GM23338 (cell line): ENCODE data around the gene GNAI2. TPM values are rescaled to one million over a fixed set of nuclear protein-coding genes. Genes with fewer than 3 reads are reported as not detected.

Source experiments
- ATAC-seq: fragments of 200-7000 bp; cut with Tn5 transposase; 3 replicates; pipeline ENCODE4 v1.9.1; 2020
- DNase-seq: peaks from one replicate; pipeline ENCODE4 v3.0.0-alpha.2; 2015; ENCODE audit warnings: low spot score
- H2AFZ ChIP-seq: fragments of 200-600 bp; sonication (generic); 2 replicates; pipeline ENCODE4 v1.8.0; 2016; ENCODE audit warnings: antibody characterized with exemption, mild to moderate bottlenecking, moderate library complexity
- H3F3A ChIP-seq: fragments of 200-600 bp; sonication (generic); replicated peaks from 2 replicates; pipeline ENCODE4 v1.8.0; 2017; ENCODE audit warnings: antibody characterized with exemption, mixed run types, low read depth
- H3K27ac ChIP-seq: fragments of 200-600 bp; sonication (generic); 2 replicates; pipeline ENCODE4 v1.6.1; 2016; ENCODE audit warnings: low read depth
- H3K27me3 ChIP-seq: fragments of 200-600 bp; sonication (generic); 2 replicates; pipeline ENCODE4 v1.8.0; 2016; ENCODE audit warnings: mild to moderate bottlenecking, mixed run types, moderate library complexity; ENCODE audit not compliant: insufficient read depth
- H3K36me3 ChIP-seq: fragments of 200-600 bp; sonication (generic); 2 replicates; pipeline ENCODE4 v1.8.0; 2016; ENCODE audit warnings: mild to moderate bottlenecking; ENCODE audit not compliant: insufficient read depth
- H3K4me1 ChIP-seq: fragments of 200-600 bp; sonication (generic); 2 replicates; pipeline ENCODE4 v1.8.0; 2016; ENCODE audit warnings: mild to moderate bottlenecking, moderate library complexity; ENCODE audit not compliant: insufficient read depth
- H3K4me2 ChIP-seq: fragments of 200-600 bp; sonication (generic); 2 replicates; pipeline ENCODE4 v1.7.1; 2017; ENCODE audit warnings: mixed run types
- H3K4me3 ChIP-seq: fragments of 200-600 bp; sonication (generic); 2 replicates; pipeline ENCODE4 v1.6.1; 2016; ENCODE audit warnings: mixed run types
- H3K79me2 ChIP-seq: fragments of 200-600 bp; sonication (generic); replicated peaks from 2 replicates; pipeline ENCODE4 v1.8.0; 2017; ENCODE audit warnings: mild to moderate bottlenecking; ENCODE audit not compliant: insufficient read depth
- H3K9me2 ChIP-seq: fragments of 200-600 bp; sonication (generic); 2 replicates; pipeline ENCODE4 v1.8.0; 2017; ENCODE audit not compliant: insufficient read depth
- H4K20me1 ChIP-seq: fragments of 200-600 bp; sonication (generic); replicated peaks from 2 replicates; pipeline ENCODE4 v1.8.0; 2017; ENCODE audit warnings: mild to moderate bottlenecking; ENCODE audit not compliant: insufficient read depth
- H3K27ac Mint-ChIP-seq: 2 replicates; pipeline ENCODE4 v1.8.0; 2020; ENCODE audit warnings: inconsistent platforms, mild to moderate bottlenecking, moderate library complexity, mixed read lengths
- H3K27me3 Mint-ChIP-seq: 3 replicates; pipeline ENCODE4 v1.8.0; 2022; ENCODE audit warnings: low read depth, mild to moderate bottlenecking, moderate library complexity, mixed read lengths, inconsistent platforms; ENCODE audit not compliant: insufficient read depth, poor library complexity
- H3K36me3 Mint-ChIP-seq: 3 replicates; pipeline ENCODE4 v1.8.0; 2021; ENCODE audit warnings: low read depth, mild to moderate bottlenecking, inconsistent platforms, moderate library complexity, mixed read lengths
- H3K4me1 Mint-ChIP-seq: 3 replicates; pipeline ENCODE4 v1.8.0; 2020; ENCODE audit warnings: mild to moderate bottlenecking, inconsistent platforms, mixed read lengths
- H3K4me3 Mint-ChIP-seq: 3 replicates; pipeline ENCODE4 v1.8.0; 2021; ENCODE audit warnings: moderate library complexity, mild to moderate bottlenecking, inconsistent platforms, mixed read lengths
- H3K9me3 Mint-ChIP-seq: 3 replicates; pipeline ENCODE4 v1.8.0; 2020; ENCODE audit warnings: moderate library complexity, mild to moderate bottlenecking, inconsistent platforms, mixed read lengths
- EZH2 ChIP-seq: fragments of 200-600 bp; sonication (generic); IDR thresholded peaks from one replicate; pipeline ENCODE4 v1.8.0; 2017; ENCODE audit warnings: antibody characterized with exemption, mild to moderate bottlenecking, low read depth; ENCODE audit not compliant: unreplicated experiment
- EZH2phosphoT487 ChIP-seq: fragments of 200-600 bp; sonication (generic); IDR thresholded peaks from one replicate; pipeline ENCODE4 v1.8.1; 2018; ENCODE audit warnings: antibody characterized with exemption; ENCODE audit not compliant: unreplicated experiment
- JUNB ChIP-seq: IDR thresholded peaks from one replicate; pipeline ENCODE4 v1.6.1; 2016; ENCODE audit warnings: antibody characterized with exemption; ENCODE audit not compliant: unreplicated experiment
- ZNF114 ChIP-seq: fragments of 250-450 bp; sonication (Bioruptor Pico); IDR thresholded peaks from 2 replicates; pipeline ENCODE4 v1.5.0; 2020; ENCODE audit warnings: mild to moderate bottlenecking, moderate library complexity
- ZNF331 ChIP-seq: fragments of 250-450 bp; sonication (Bioruptor Pico); IDR thresholded peaks from 2 replicates; pipeline ENCODE4 v1.5.0; 2020; ENCODE audit warnings: low read depth, mild to moderate bottlenecking, moderate library complexity
- polyA plus RNA-seq: library from polyadenylated mRNA; unstranded; fragments of >200 nt; fragmentation: Nextera tagmentation; extraction: Ambion mirVana; gene quantifications from 2 replicates; pipeline ENCODE4 v1.2.1, GENCODE V29; 2016
- total RNA-seq: library from RNA; depleted of rRNA; stranded (reverse); fragments of >200 nt; shearing (Covaris generic); gene quantifications from 2 replicates; pipeline ENCODE4 v1.2.3, GENCODE V29; 2014
- TF ChIP-seq, protein P1 (sequence below), 2 experiments: fragments of 200-600 bp in 1 of 2; sonication (generic) in 1 of 2; conservative IDR thresholded peaks; 2 replicates each; pipeline versions ENCODE4 v1.5.1 to v1.6.1; 2016 to 2017; ENCODE audit warnings: antibody characterized with exemption in 2 of 2, low read depth in 2 of 2, mild to moderate bottlenecking in 2 of 2, moderate library complexity in 1 of 2
- TF ChIP-seq, protein P2 (sequence below): fragments of 250-450 bp; sonication (Bioruptor Pico); IDR thresholded peaks from 2 replicates; pipeline ENCODE4 v1.5.0; 2020; ENCODE audit warnings: mild to moderate bottlenecking, moderate library complexity
- TF ChIP-seq, protein P3 (sequence below): IDR thresholded peaks from 2 replicates; pipeline ENCODE4 v1.6.1; 2016; ENCODE audit warnings: antibody characterized with exemption

The GNAI2 gene
- total and polyA plus RNA-seq, 2 experiments from 2014 or later, result 138 to 153 TPM

DNA sequence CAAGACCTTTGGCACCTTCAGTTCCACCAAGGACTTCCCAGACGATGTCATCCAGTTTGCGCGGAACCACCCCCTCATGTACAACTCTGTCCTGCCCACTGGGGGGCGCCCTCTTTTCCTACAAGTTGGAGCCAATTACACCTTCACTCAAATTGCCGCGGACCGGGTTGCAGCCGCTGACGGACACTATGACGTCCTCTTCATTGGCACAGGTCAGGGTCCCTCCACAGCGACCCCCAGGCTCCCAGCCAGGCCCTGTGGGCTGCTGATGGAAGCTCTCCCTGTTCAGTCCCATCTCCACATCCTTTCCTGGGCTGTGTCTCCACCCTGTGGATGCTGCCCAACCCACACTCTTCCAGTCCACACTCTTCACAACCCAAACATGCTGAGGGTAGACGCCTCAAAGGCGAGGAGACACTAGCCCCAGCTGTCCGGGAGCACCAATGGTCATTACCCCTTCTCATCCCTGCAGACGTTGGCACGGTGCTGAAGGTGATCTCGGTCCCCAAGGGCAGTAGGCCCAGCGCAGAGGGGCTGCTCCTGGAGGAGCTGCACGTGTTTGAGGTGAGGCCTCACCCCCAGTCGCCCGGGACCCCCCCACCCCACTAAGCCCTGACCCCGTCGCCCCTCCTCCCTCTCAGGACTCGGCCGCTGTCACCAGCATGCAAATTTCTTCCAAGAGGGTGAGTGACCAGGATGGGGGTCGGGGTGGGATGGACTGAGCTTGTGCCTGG lies 38.5 kb downstream of the GNAI2 start (continued):
- TF ChIP-seq, protein P1, sequence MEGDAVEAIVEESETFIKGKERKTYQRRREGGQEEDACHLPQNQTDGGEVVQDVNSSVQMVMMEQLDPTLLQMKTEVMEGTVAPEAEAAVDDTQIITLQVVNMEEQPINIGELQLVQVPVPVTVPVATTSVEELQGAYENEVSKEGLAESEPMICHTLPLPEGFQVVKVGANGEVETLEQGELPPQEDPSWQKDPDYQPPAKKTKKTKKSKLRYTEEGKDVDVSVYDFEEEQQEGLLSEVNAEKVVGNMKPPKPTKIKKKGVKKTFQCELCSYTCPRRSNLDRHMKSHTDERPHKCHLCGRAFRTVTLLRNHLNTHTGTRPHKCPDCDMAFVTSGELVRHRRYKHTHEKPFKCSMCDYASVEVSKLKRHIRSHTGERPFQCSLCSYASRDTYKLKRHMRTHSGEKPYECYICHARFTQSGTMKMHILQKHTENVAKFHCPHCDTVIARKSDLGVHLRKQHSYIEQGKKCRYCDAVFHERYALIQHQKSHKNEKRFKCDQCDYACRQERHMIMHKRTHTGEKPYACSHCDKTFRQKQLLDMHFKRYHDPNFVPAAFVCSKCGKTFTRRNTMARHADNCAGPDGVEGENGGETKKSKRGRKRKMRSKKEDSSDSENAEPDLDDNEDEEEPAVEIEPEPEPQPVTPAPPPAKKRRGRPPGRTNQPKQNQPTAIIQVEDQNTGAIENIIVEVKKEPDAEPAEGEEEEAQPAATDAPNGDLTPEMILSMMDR (conservative IDR thresholded peaks at IDR 0.05; ENCODE audit: low read depth in 2 of 2), result peak; percentile 84 to 95

DNA sequence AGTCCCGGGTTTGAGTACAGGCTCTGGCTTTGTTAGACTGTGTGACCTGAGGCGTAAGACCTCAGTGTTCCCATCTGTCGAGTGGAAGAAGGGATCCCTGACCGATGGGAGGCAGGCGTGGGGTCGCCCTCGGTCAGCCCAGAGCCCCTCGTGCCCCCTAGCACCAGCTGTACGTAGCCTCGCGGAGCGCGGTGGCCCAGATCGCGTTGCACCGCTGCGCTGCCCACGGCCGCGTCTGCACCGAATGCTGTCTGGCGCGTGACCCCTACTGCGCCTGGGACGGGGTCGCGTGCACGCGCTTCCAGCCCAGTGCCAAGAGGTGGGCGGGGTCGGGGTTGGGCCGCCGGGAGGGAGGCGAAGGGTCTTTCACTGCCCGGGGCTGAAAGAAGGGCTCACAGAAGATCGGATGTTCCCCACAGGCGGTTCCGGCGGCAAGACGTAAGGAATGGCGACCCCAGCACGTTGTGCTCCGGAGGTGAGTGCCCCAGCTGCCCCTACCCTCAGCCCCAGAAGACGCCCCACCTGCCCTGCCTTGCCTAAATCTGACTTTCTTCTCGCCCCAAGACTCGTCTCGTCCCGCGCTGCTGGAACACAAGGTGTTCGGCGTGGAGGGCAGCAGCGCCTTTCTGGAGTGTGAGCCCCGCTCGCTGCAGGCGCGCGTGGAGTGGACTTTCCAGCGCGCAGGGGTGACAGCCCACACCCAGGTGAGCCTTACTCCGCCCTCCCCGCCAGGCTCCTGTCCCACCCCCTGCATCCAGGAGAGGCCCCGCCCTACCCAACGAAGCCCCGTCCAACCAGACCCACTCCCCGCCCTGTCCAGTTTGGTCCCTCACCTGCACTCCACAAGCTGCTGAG lies 39.4 kb downstream of the GNAI2 start:
- H3K27ac Mint-ChIP-seq, result no peak overlapping the region
- ATAC-seq (peak; percentile 18), DNase-seq (peak; percentile 78)
- Histone ChIP-seq H3K4me3 (peak overlapping the region; percentile 63), H3K27me3 (peaks cover 57% of the 10 kb centered on the region), H4K20me1 (no peaks in the 10 kb centered on the region), H2AFZ (peak overlapping the region; percentile 80), H3K4me1 (peaks cover 3% of the 10 kb centered on the region; the same call in 1 of the 2 replicates), H3K4me2 (peak overlapping the region; percentile 86), H3K27ac (no peak overlapping the region), H3K36me3 (no peaks in the 10 kb centered on the region), H3K9me2 (no peaks in the 10 kb centered on the region), H3F3A (peaks cover 10% of the 10 kb centered on the region; the same call in 1 of the 2 replicates), H3K79me2 (no peaks in the 10 kb centered on the region)
- peaks cover 49% of the 10 kb centered on the region for H3K27me3 Mint-ChIP-seq
- H3K36me3 Mint-ChIP-seq, result no peaks in the 10 kb centered on the region
- H3K9me3 Mint-ChIP-seq, result no peaks in the 10 kb centered on the region
- H3K4me1 Mint-ChIP-seq, result peaks cover 30% of the 10 kb centered on the region
- H3K4me3 Mint-ChIP-seq, result peak overlapping the region; percentile 78
- TF ChIP-seq EZH2phosphoT487 (no peak), JUNB (no peak), EZH2 (no peak), ZNF114 (no peak), ZNF331 (CRISPR knock-in tag) (no peak)
- TF ChIP-seq, protein P2, sequence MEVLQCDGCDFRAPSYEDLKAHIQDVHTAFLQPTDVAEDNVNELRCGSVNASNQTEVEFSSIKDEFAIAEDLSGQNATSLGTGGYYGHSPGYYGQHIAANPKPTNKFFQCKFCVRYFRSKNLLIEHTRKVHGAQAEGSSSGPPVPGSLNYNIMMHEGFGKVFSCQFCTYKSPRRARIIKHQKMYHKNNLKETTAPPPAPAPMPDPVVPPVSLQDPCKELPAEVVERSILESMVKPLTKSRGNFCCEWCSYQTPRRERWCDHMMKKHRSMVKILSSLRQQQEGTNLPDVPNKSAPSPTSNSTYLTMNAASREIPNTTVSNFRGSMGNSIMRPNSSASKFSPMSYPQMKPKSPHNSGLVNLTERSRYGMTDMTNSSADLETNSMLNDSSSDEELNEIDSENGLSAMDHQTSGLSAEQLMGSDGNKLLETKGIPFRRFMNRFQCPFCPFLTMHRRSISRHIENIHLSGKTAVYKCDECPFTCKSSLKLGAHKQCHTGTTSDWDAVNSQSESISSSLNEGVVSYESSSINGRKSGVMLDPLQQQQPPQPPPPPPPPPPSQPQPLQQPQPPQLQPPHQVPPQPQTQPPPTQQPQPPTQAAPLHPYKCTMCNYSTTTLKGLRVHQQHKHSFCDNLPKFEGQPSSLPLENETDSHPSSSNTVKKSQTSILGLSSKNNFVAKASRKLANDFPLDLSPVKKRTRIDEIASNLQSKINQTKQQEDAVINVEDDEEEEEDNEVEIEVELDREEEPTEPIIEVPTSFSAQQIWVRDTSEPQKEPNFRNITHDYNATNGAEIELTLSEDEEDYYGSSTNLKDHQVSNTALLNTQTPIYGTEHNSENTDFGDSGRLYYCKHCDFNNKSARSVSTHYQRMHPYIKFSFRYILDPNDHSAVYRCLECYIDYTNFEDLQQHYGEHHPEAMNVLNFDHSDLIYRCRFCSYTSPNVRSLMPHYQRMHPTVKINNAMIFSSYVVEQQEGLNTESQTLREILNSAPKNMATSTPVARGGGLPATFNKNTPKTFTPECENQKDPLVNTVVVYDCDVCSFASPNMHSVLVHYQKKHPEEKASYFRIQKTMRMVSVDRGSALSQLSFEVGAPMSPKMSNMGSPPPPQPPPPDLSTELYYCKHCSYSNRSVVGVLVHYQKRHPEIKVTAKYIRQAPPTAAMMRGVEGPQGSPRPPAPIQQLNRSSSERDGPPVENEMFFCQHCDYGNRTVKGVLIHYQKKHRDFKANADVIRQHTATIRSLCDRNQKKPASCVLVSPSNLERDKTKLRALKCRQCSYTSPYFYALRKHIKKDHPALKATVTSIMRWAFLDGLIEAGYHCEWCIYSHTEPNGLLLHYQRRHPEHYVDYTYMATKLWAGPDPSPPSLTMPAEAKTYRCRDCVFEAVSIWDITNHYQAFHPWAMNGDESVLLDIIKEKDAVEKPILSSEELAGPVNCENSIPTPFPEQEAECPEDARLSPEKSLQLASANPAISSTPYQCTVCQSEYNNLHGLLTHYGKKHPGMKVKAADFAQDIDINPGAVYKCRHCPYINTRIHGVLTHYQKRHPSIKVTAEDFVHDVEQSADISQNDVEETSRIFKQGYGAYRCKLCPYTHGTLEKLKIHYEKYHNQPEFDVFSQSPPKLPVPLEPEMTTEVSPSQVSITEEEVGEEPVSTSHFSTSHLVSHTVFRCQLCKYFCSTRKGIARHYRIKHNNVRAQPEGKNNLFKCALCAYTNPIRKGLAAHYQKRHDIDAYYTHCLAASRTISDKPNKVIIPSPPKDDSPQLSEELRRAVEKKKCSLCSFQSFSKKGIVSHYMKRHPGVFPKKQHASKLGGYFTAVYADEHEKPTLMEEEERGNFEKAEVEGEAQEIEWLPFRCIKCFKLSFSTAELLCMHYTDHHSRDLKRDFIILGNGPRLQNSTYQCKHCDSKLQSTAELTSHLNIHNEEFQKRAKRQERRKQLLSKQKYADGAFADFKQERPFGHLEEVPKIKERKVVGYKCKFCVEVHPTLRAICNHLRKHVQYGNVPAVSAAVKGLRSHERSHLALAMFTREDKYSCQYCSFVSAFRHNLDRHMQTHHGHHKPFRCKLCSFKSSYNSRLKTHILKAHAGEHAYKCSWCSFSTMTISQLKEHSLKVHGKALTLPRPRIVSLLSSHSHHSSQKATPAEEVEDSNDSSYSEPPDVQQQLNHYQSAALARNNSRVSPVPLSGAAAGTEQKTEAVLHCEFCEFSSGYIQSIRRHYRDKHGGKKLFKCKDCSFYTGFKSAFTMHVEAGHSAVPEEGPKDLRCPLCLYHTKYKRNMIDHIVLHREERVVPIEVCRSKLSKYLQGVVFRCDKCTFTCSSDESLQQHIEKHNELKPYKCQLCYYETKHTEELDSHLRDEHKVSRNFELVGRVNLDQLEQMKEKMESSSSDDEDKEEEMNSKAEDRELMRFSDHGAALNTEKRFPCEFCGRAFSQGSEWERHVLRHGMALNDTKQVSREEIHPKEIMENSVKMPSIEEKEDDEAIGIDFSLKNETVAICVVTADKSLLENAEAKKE (CRISPR knock-in tag), result no peak
- TF ChIP-seq, protein P1 (conservative IDR thresholded peaks at IDR 0.05; ENCODE audit: low read depth in 2 of 2), result no peak
- TF ChIP-seq, protein P3, sequence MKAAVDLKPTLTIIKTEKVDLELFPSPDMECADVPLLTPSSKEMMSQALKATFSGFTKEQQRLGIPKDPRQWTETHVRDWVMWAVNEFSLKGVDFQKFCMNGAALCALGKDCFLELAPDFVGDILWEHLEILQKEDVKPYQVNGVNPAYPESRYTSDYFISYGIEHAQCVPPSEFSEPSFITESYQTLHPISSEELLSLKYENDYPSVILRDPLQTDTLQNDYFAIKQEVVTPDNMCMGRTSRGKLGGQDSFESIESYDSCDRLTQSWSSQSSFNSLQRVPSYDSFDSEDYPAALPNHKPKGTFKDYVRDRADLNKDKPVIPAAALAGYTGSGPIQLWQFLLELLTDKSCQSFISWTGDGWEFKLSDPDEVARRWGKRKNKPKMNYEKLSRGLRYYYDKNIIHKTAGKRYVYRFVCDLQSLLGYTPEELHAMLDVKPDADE, result no peak
